ENCODE results near the gene OR2J3.
"Not testable (repeated sequence)": the region's sequence is repeated elsewhere in the genome, so short reads cannot be mapped to it uniquely, and the experiment has no call there.

OR2J3 gene

DNA sequence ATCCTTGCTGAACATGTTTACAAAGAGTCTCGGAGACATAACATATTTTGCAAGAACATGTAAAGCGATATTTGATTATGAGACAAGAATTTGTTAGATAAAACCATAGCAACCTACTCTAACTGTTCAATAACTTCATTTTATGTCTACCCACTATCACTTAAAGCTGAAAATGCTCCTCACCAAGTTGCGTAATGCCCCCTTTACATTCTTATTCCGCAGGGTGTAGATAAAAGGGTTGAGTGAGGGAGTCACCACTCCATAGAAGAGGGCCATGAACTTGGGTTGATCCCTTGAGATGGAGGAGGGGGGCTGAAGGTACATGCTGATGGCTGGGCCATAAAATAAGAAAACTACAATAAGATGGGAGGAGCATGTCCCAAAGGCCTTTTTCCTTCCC, 29.9 kb downstream of the OR2J3 start:
- no peak overlapping the region for H3K4me3 ChIP-seq (ENCODE audit: low read depth, low read length)
- TF ChIP-seq, protein P1, sequence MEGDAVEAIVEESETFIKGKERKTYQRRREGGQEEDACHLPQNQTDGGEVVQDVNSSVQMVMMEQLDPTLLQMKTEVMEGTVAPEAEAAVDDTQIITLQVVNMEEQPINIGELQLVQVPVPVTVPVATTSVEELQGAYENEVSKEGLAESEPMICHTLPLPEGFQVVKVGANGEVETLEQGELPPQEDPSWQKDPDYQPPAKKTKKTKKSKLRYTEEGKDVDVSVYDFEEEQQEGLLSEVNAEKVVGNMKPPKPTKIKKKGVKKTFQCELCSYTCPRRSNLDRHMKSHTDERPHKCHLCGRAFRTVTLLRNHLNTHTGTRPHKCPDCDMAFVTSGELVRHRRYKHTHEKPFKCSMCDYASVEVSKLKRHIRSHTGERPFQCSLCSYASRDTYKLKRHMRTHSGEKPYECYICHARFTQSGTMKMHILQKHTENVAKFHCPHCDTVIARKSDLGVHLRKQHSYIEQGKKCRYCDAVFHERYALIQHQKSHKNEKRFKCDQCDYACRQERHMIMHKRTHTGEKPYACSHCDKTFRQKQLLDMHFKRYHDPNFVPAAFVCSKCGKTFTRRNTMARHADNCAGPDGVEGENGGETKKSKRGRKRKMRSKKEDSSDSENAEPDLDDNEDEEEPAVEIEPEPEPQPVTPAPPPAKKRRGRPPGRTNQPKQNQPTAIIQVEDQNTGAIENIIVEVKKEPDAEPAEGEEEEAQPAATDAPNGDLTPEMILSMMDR (IDR thresholded peaks at IDR 0.05; ENCODE audit: borderline replicate concordance, insufficient read depth, low read depth, low read length) = no peak

DNA sequence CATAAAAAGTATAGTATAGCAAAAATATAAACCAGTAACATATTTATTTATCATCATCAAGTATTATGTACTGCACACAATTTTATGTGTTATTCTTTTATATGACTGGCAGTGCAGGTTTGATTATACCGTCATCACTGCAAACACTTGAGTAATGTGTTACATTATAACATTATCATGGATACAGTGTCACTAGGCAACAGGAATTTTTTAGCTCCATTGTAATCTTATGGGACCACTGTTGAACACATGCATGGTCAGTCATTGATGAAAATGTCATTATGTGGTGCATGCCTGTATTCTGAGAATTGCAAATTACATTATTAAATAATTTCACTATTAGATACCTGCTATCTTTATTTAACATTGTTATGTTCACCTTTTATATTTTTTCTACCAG, 33.7 kb downstream of the OR2J3 start:
- TF ChIP-seq, protein P1 (IDR thresholded peaks at IDR 0.05; ENCODE audit: borderline replicate concordance, insufficient read depth, low read depth, low read length) = no peak
- no peak overlapping the region for H3K4me3 ChIP-seq (ENCODE audit: low read depth, low read length)

DNA sequence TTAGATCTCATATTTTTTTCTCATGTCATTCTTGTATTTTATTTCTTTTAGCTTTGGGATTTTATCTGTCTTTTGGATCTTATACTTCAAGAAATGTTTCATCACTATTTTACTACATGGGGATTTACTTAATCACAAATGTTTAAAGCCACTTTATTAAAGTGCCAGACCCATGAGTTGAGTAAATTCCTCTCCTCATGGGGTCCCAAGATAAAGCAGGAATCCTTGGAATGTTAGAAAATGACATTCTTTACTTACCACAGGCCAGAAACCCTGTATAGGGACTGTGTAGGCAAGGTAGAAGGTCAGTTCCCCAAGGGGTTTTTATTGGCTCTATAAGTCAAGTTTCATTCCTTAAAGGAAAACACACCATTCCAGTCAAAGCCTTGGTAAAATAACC, 34.5 kb downstream of the OR2J3 start:
- no peak overlapping the region for H3K4me3 ChIP-seq (ENCODE audit: low read depth, low read length)
- TF ChIP-seq, protein P1 (IDR thresholded peaks at IDR 0.05; ENCODE audit: borderline replicate concordance, insufficient read depth, low read depth, low read length) = no peak

DNA sequence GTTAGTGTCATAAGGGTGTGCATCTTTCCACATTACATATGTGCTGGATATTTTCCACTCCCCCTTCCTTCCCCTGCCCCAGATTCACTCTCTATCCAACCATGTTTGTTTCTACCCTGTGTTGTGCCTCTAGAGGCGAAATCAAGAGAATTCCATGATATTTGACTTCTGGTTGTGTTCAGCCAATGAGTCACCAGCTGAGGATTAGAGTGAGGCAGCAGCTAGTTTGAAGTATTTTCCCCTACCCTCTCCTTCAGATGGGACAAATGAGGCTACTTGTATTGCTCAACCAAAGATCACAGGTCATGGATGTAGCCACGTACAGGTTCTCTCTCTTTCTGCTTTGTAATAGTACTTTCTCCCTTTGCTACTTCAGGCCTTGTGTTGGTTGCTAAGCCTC, 38.3 kb downstream of the OR2J3 start:
- no peak overlapping the region for H3K4me3 ChIP-seq (ENCODE audit: low read depth, low read length)
- TF ChIP-seq, protein P1 (IDR thresholded peaks at IDR 0.05; ENCODE audit: borderline replicate concordance, insufficient read depth, low read depth, low read length) = no peak

DNA sequence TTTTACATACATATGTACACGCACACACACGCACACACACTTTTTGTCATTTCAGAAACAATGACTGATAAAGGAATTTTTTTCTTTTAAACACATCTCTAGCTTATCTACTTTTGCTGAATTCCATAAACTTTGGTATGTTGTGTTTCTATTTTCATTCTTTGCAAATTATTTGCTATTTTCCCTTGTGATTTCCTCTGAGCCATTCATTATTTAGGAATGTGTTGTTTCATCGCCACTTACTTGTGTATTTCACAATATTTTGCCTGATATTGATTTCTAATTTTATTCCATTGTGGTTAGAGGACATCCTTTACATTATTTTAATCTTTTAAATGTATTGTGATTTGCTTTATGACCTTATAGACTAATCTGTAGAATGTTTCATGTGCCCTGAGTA, 39.2 kb downstream of the OR2J3 start:
- TF ChIP-seq, protein P1 (IDR thresholded peaks at IDR 0.05; ENCODE audit: borderline replicate concordance, insufficient read depth, low read depth, low read length) = no peak
- H3K4me3 ChIP-seq (ENCODE audit: low read depth, low read length) = no peak overlapping the region

DNA sequence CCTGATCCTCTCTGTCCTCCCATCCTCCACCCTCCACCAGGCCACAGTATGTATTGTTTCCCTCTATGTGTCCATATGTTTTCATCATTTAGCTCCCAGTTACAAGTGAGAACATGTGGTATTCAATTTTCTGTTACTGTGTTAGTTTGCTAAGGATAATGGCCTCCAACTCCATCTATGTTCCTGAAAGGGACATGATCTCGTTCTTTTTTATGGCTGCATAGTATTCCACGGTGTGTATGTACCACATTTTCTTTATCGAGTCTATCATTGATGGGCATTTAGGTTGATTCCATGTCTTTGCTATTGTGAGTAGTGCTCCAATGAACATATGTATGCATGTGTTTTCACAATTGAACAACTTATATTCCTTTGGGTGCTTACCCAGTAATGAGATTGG, 41.6 kb downstream of the OR2J3 start:
- H3K4me3 ChIP-seq (ENCODE audit: low read depth, low read length) = not testable (repeated sequence)

DNA sequence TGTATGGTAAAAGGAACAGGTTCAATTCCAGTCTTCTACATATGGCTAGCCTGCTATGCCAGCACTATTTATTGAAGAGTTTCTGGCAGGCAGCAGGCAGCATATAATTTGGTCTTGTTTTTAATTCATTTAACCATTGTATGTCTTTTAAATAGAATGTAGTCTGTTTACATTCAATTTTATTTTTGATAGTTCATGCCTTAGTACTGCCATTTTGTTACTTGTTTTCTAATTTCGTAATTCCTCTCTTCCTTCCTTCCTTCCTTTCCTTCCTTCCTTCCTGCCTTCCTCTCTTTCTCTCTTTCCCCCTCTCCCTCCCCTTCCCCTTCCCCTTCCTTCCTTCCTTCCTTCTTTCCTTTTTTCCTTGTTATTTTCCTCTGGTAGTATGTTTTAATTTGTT, 45.2 kb downstream of the OR2J3 start:
- no peak overlapping the region for H3K4me3 ChIP-seq (ENCODE audit: low read depth, low read length)
- TF ChIP-seq, protein P1 (IDR thresholded peaks at IDR 0.05; ENCODE audit: borderline replicate concordance, insufficient read depth, low read depth, low read length) = no peak

DNA sequence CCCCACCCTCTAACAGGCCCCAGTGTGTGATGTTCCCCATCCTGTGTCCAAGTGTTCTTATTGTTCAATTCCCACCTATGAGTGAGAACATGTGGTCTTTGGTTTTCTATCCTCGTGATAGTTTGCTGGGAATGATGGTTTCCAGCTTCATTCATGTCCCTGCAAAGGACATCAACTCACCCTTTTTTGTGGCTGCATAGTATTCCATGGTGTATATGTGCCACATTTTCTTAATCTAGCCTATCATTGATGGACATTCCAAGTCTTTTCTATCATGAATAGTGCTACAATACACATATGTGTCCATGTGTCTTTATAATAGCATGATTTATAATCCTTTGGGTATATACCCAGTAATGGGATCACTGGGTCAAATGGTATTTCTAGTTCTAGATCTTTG, 47.3 kb downstream of the OR2J3 start:
- not testable (repeated sequence) for H3K4me3 ChIP-seq (ENCODE audit: low read depth, low read length)

DNA sequence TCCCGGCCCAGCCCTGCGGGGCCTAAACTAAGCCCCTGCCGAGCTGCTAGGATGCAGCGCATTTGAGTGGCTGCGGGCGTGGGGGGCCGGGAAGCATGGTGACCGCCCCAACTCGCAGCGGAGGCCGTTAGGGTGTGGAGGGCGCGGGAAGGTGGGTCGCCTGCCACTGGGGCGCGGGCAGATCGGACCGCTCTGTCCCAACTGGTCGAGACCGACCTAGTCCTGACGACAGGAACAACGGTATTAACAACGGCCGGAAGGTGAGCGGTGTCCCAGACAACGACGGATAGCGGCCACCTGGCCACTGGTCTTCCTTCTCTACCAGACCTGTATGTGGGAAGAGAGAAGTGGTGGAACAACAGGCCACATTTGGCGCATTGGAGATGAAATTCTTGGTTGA, 52.1 kb downstream of the OR2J3 start:
- not testable (repeated sequence) for H3K4me3 ChIP-seq (ENCODE audit: low read depth, low read length)

All from GM12875 (cell line).